Measurements from ENCODE around the gene PHF12.

DNA sequence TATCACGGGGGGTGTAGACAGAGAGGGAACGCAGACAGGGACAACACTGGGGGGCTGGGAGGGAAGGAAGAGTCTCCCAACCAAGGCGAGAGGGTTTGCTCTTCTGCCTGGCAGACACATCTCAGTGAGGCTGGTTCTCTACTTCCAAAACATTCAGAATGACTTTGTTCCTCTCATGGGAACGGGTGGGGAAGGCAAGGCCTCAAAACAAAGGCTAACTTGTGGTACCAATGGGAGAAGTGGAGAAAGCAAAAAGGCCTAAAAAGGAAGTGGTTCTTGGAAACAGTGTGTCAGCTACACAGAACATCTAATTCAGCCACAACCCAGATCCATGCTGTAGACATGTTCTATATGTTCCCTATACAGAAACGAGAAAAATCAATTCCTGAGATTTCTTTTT, 61.3 kb downstream of the PHF12 start:
- TF ChIP-seq POLR2AphosphoS5 (IDR thresholded peaks at IDR 0.05; ENCODE audit: low read depth, low read length) (no peak), RAD21 (IDR thresholded peaks at IDR 0.05 in 1 of 2, conservative IDR thresholded peaks at IDR 0.05 in 1 of 2; ENCODE audit: low read depth in 2 of 2, low read length in 2 of 2) (no peak), TAF1 (IDR thresholded peaks at IDR 0.05; ENCODE audit: low read depth, low read length) (no peak), PHF8 (conservative IDR thresholded peaks at IDR 0.05; ENCODE audit: low read depth, low read length) (no peak)
